ENCODE data around the gene TANGO2. TPM values are rescaled to one million over a fixed set of nuclear protein-coding genes. Genes with fewer than 3 reads are reported as not detected.

Gene TANGO2
- polyA plus RNA-seq, 1 of the 3 experiments (the other 2 are of a cell fraction), result 20.7 TPM

GRCh38 chr22:20028855-20029549 is 8.1 kb downstream of the TANGO2 start:
- H2AFZ ChIP-seq (ENCODE audit: low read depth), result no peak overlapping the region
- no peak for DNase-seq
- CTCF ChIA-PET, result interaction anchor here (2.0 kb wide), 1 partner anchor 59 kb away, joined by 5 read pairs; no protein-coding TSS in a partner anchor
- H3K9me2 ChIP-seq, result no peaks in the 10 kb centered on the region
- peaks cover 26% of the 10 kb centered on the region; the same call in 1 of the 2 replicates for H4K20me1 ChIP-seq (ENCODE audit: insufficient read depth)
- no peak overlapping the region for H3K9ac ChIP-seq
- H3K27me3 ChIP-seq (ENCODE audit: insufficient read depth), result no peaks in the 10 kb centered on the region
- 94% methylated on average over 11 of the region's 16 CpGs for WGBS (ENCODE audit: low lambda C conversion rate)
- no peak for TF ChIP-seq MEF2A (IDR thresholded peaks at IDR 0.05; ENCODE audit: borderline replicate concordance, low read depth)
- TF ChIP-seq MAX (IDR thresholded peaks at IDR 0.05; ENCODE audit: low read depth), result no peak
- TF ChIP-seq YY1 (IDR thresholded peaks at IDR 0.05; ENCODE audit: low read depth), result no peak
- H3K79me2 ChIP-seq (ENCODE audit: insufficient read depth), result peaks cover 35% of the 10 kb centered on the region
- no peaks in the 10 kb centered on the region for H3F3A ChIP-seq (replicated peaks; ENCODE audit: insufficient read depth)
- no peaks in the 10 kb centered on the region for H3K36me3 ChIP-seq (replicated peaks in 1 of 2; ENCODE audit: control insufficient read depth in 1 of 2, insufficient read depth in 2 of 2, low read length in 1 of 2)
- no peak overlapping the region for H3K4me3 ChIP-seq (ENCODE audit: low read depth in 2 of 2, low read length in 1 of 2)
- H3K4me2 ChIP-seq, result no peak overlapping the region
- peaks cover 0 to 32% of the 10 kb centered on the region in 2 experiments; a peak in 1 of 4 replicates for H3K4me1 ChIP-seq (ENCODE audit: control insufficient read depth in 1 of 2, insufficient read depth in 2 of 2, low read depth in 1 of 2, low read length in 1 of 2)
- POLR2A ChIA-PET, result no interaction called here
- H3K27ac ChIP-seq (ENCODE audit: low read depth in 2 of 2, low read length in 1 of 2), result no peak overlapping the region; a peak in 1 of 4 replicates
- no peaks in the 10 kb centered on the region for H3K9me3 ChIP-seq

DNA sequence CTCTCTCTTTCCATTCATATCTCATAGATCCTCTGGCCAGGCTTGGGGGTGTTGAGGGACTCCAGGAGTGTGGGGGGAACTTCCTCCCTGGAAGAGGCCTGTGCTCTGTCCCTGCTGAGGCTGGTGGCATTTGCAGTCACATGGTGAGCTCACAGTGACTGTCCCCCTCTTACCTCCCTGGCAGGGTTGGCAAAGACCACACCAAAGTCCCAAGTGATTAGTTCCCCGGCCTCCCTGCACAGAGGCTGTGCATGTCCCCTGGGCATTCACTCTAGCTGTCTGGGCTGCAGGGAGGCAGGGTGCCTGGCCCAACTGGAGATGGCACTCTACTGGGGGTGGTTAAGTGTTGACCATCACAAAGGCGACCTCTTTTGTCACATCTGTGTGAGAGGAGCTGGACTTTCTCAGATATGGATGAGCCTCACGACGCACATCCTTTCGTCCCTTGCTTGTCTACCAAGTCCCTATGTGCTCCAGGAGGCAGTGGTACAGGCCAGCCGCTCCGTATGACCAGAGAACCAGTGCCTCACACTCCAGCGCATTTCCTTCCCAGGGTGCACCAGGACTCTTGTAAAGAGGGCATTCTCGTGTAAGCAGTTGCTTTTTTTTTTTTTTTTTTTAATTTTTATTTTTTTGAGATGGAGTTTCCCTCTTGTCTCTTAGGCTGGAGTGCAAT is 8.8 kb downstream of the TANGO2 start:
- 96% methylated on average over 8 of the region's 9 CpGs for WGBS (ENCODE audit: low lambda C conversion rate)
- POLR2A ChIA-PET, result no interaction called here
- H3K9me3 ChIP-seq, result no peaks in the 10 kb centered on the region
- H3K4me1 ChIP-seq (ENCODE audit: control insufficient read depth in 1 of 2, insufficient read depth in 2 of 2, low read depth in 1 of 2, low read length in 1 of 2), result peaks cover 0 to 32% of the 10 kb centered on the region in 2 experiments; a peak in 1 of 4 replicates
- no peaks in the 10 kb centered on the region for H3K27me3 ChIP-seq (ENCODE audit: insufficient read depth)
- CTCF ChIA-PET, result interaction anchor here (0.8 kb wide), 1 partner anchor 299 kb away, joined by 3 read pairs; no protein-coding TSS in a partner anchor
- H3K36me3 ChIP-seq (replicated peaks in 1 of 2; ENCODE audit: control insufficient read depth in 1 of 2, insufficient read depth in 2 of 2, low read length in 1 of 2), result no peaks in the 10 kb centered on the region
- no peaks in the 10 kb centered on the region for H3F3A ChIP-seq (replicated peaks; ENCODE audit: insufficient read depth)
- no peaks in the 10 kb centered on the region for H3K9me2 ChIP-seq
- no peak for DNase-seq
- TF ChIP-seq, protein P1, sequence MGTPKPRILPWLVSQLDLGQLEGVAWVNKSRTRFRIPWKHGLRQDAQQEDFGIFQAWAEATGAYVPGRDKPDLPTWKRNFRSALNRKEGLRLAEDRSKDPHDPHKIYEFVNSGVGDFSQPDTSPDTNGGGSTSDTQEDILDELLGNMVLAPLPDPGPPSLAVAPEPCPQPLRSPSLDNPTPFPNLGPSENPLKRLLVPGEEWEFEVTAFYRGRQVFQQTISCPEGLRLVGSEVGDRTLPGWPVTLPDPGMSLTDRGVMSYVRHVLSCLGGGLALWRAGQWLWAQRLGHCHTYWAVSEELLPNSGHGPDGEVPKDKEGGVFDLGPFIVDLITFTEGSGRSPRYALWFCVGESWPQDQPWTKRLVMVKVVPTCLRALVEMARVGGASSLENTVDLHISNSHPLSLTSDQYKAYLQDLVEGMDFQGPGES (IDR thresholded peaks at IDR 0.05; ENCODE audit: low read depth, low read length), result no peak
- TF ChIP-seq EP300 (IDR thresholded peaks at IDR 0.05; ENCODE audit: borderline replicate concordance in 1 of 2, low read depth in 1 of 2, low read length in 1 of 2), result no peak
- TF ChIP-seq NRF1 (IDR thresholded peaks at IDR 0.05; ENCODE audit: low read depth, low read length), result no peak
- TF ChIP-seq, protein P2, sequence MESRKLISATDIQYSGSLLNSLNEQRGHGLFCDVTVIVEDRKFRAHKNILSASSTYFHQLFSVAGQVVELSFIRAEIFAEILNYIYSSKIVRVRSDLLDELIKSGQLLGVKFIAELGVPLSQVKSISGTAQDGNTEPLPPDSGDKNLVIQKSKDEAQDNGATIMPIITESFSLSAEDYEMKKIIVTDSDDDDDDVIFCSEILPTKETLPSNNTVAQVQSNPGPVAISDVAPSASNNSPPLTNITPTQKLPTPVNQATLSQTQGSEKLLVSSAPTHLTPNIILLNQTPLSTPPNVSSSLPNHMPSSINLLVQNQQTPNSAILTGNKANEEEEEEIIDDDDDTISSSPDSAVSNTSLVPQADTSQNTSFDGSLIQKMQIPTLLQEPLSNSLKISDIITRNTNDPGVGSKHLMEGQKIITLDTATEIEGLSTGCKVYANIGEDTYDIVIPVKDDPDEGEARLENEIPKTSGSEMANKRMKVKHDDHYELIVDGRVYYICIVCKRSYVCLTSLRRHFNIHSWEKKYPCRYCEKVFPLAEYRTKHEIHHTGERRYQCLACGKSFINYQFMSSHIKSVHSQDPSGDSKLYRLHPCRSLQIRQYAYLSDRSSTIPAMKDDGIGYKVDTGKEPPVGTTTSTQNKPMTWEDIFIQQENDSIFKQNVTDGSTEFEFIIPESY (IDR thresholded peaks at IDR 0.05; ENCODE audit: borderline replicate concordance, low read depth), result no peak
- no peak for TF ChIP-seq MEF2A (IDR thresholded peaks at IDR 0.05; ENCODE audit: borderline replicate concordance, low read depth)
- no peak for TF ChIP-seq CHD2 (IDR thresholded peaks at IDR 0.05; ENCODE audit: low read length, partially characterized antibody)
- TF ChIP-seq EZH2phosphoT487 (IDR thresholded peaks at IDR 0.05; ENCODE audit: borderline replicate concordance, low read depth), result no peak
- TF ChIP-seq RXRA (IDR thresholded peaks at IDR 0.05; ENCODE audit: borderline replicate concordance, low read depth), result no peak
- no peak for TF ChIP-seq GABPA (IDR thresholded peaks at IDR 0.05; ENCODE audit: low read depth)
- no peak for TF ChIP-seq RAD21 (IDR thresholded peaks at IDR 0.05; ENCODE audit: low read length)
- no peak for TF ChIP-seq FOSL2 (IDR thresholded peaks at IDR 0.05; ENCODE audit: borderline replicate concordance, low read depth)
- TF ChIP-seq, protein P3, sequence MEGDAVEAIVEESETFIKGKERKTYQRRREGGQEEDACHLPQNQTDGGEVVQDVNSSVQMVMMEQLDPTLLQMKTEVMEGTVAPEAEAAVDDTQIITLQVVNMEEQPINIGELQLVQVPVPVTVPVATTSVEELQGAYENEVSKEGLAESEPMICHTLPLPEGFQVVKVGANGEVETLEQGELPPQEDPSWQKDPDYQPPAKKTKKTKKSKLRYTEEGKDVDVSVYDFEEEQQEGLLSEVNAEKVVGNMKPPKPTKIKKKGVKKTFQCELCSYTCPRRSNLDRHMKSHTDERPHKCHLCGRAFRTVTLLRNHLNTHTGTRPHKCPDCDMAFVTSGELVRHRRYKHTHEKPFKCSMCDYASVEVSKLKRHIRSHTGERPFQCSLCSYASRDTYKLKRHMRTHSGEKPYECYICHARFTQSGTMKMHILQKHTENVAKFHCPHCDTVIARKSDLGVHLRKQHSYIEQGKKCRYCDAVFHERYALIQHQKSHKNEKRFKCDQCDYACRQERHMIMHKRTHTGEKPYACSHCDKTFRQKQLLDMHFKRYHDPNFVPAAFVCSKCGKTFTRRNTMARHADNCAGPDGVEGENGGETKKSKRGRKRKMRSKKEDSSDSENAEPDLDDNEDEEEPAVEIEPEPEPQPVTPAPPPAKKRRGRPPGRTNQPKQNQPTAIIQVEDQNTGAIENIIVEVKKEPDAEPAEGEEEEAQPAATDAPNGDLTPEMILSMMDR (IDR thresholded peaks at IDR 0.05), result no peak
- no peak for TF ChIP-seq TEAD4 (IDR thresholded peaks at IDR 0.05; ENCODE audit: borderline replicate concordance, insufficient read depth)
- no peak for TF ChIP-seq TCF12 (IDR thresholded peaks at IDR 0.05)
- no peak for TF ChIP-seq RFX5 (IDR thresholded peaks at IDR 0.05; ENCODE audit: low read length)
- TF ChIP-seq FOXM1 (IDR thresholded peaks at IDR 0.05; ENCODE audit: low read depth), result no peak
- TF ChIP-seq YY1 (IDR thresholded peaks at IDR 0.05; ENCODE audit: low read depth), result no peak
- H3K79me2 ChIP-seq (ENCODE audit: insufficient read depth), result peaks cover 36% of the 10 kb centered on the region
- H3K27ac ChIP-seq (ENCODE audit: low read depth in 2 of 2, low read length in 1 of 2), result no peak overlapping the region; a peak in 1 of 4 replicates
- H4K20me1 ChIP-seq (ENCODE audit: insufficient read depth), result peaks cover 26% of the 10 kb centered on the region; the same call in 1 of the 2 replicates
- no peak overlapping the region for H2AFZ ChIP-seq (ENCODE audit: low read depth)
- no peak overlapping the region for H3K4me3 ChIP-seq (ENCODE audit: low read depth in 2 of 2, low read length in 1 of 2)
- no peak overlapping the region for H3K4me2 ChIP-seq
- no peak overlapping the region for H3K9ac ChIP-seq
